SU-DHL-6 (cell line): ENCODE results near the gene SRBD1.

Source experiments
- H2AFZ ChIP-seq: fragments of 200-600 bp; sonication (generic); 2 replicates; pipeline ENCODE4 v1.6.1; 2014; ENCODE audit warnings: low read depth, mild to moderate bottlenecking, moderate library complexity, mixed read lengths, antibody characterized with exemption, low read length; ENCODE audit not compliant: severe bottlenecking
- H3F3A ChIP-seq: fragments of 200-600 bp; shearing (Covaris generic); 2 replicates; pipeline ENCODE4 v1.6.0; 2016; ENCODE audit warnings: antibody characterized with exemption, mild to moderate bottlenecking; ENCODE audit not compliant: insufficient read depth
- H3K27ac ChIP-seq: fragments of 200-600 bp; sonication (generic); 2 replicates; pipeline ENCODE4 v1.5.1; 2016; ENCODE audit warnings: low read depth, mild to moderate bottlenecking, low read length, moderate library complexity, mixed read lengths
- H3K27me3 ChIP-seq: fragments of 200-600 bp; sonication (generic), shearing (Covaris generic); 2 replicates; pipeline ENCODE4 v1.6.0; 2014; ENCODE audit warnings: mild to moderate bottlenecking, low read length
- H3K36me3 ChIP-seq: fragments of 200-600 bp; sonication (generic); 2 replicates; pipeline ENCODE4 v1.6.1; 2014; ENCODE audit warnings: mild to moderate bottlenecking, low read length, mixed read lengths
- H3K4me2 ChIP-seq: fragments of 300-600, 200-600 bp; shearing (Covaris generic), sonication (generic); 2 replicates; pipeline ENCODE4 v1.6.0; 2014; ENCODE audit warnings: low read length, low read depth, mild to moderate bottlenecking; ENCODE audit not compliant: poor library complexity, severe bottlenecking
- H3K4me3 ChIP-seq: fragments of 200-600 bp; sonication (generic); 2 replicates; pipeline ENCODE4 v1.5.1; 2014; ENCODE audit warnings: antibody characterized with exemption, low read length, mild to moderate bottlenecking, mixed read lengths; ENCODE audit not compliant: insufficient read depth, poor library complexity, severe bottlenecking
- H3K79me2 ChIP-seq: fragments of 200-600 bp; sonication (generic); 2 replicates; pipeline ENCODE4 v1.6.1; 2014; ENCODE audit warnings: mild to moderate bottlenecking, low read length, moderate library complexity; ENCODE audit not compliant: insufficient read depth
- H3K9ac ChIP-seq: fragments of 200-600 bp; sonication (generic); 2 replicates; pipeline ENCODE4 v1.7.0; 2014; ENCODE audit warnings: mild to moderate bottlenecking, low read length
- H3K9me2 ChIP-seq: fragments of 200-600 bp; sonication (generic); replicated peaks from 2 replicates; pipeline ENCODE4 v1.6.1; 2014; ENCODE audit warnings: low read length; ENCODE audit not compliant: insufficient read depth
- H3K9me3 ChIP-seq: fragments of 200-600 bp; sonication (generic); 2 replicates; pipeline ENCODE4 v1.6.1; 2014; ENCODE audit warnings: low read length, mixed read lengths; ENCODE audit not compliant: insufficient read depth
- H4K20me1 ChIP-seq: fragments of 200-600 bp; sonication (generic); 2 replicates; pipeline ENCODE4 v1.6.1; 2014; ENCODE audit warnings: low read depth, mild to moderate bottlenecking, antibody characterized with exemption, low read length, moderate library complexity, mixed read lengths
- CTCF ChIP-seq: fragments of 200-600 bp; sonication (generic); IDR thresholded peaks from one replicate; pipeline ENCODE4 v1.5.1; 2017; ENCODE audit warnings: antibody characterized with exemption, mild to moderate bottlenecking, low read length, moderate library complexity; ENCODE audit not compliant: insufficient read depth, poor library complexity, severe bottlenecking
- EZH2phosphoT487 ChIP-seq: fragments of 200-600 bp; sonication (generic), shearing (Covaris generic); conservative IDR thresholded peaks from 2 replicates; pipeline ENCODE4 v1.6.1; 2018; ENCODE audit warnings: mild to moderate bottlenecking, antibody characterized with exemption, low read length, moderate library complexity, mixed read lengths

Gene SRBD1

GRCh38 chr2:45361666-45362065 lies 249.4 kb downstream of the SRBD1 start:
- Histone ChIP-seq H3K9me2 (no peaks in the 10 kb centered on the region), H3K36me3 (no peaks in the 10 kb centered on the region), H3K9me3 (no peaks in the 10 kb centered on the region), H3K27me3 (no peaks in the 10 kb centered on the region), H3F3A (no peaks in the 10 kb centered on the region), H4K20me1 (no peaks in the 10 kb centered on the region), H3K4me2 (no peak overlapping the region), H3K4me3 (no peak overlapping the region), H3K27ac (no peak overlapping the region), H3K9ac (no peak overlapping the region), H2AFZ (no peak overlapping the region), H3K79me2 (no peaks in the 10 kb centered on the region)
- TF ChIP-seq EZH2phosphoT487 (no peak), CTCF (no peak)

GRCh38 chr2:45354776-45355175 lies 256.3 kb downstream of the SRBD1 start:
- no peaks in the 10 kb centered on the region for H3K27me3 ChIP-seq
- TF ChIP-seq CTCF (no peak), EZH2phosphoT487 (no peak)
- no peaks in the 10 kb centered on the region for H3K9me3 ChIP-seq
- H3K79me2 ChIP-seq: no peaks in the 10 kb centered on the region
- no peaks in the 10 kb centered on the region for H4K20me1 ChIP-seq
- H3K9ac ChIP-seq: no peak overlapping the region
- H3K27ac ChIP-seq: no peak overlapping the region
- H3K4me2 ChIP-seq: no peak overlapping the region
- no peaks in the 10 kb centered on the region for H3K36me3 ChIP-seq
- no peak overlapping the region for H2AFZ ChIP-seq
- no peaks in the 10 kb centered on the region for H3K9me2 ChIP-seq
- H3F3A ChIP-seq: no peaks in the 10 kb centered on the region
- H3K4me3 ChIP-seq: no peak overlapping the region

GRCh38 chr2:45353879-45354278 lies 257.2 kb downstream of the SRBD1 start:
- Histone ChIP-seq H4K20me1 (no peaks in the 10 kb centered on the region), H3K79me2 (no peaks in the 10 kb centered on the region), H3K27ac (no peak overlapping the region), H3K4me3 (no peak overlapping the region), H3K9ac (no peak overlapping the region), H2AFZ (no peak overlapping the region), H3K9me3 (no peaks in the 10 kb centered on the region), H3K9me2 (no peaks in the 10 kb centered on the region), H3K4me2 (no peak overlapping the region), H3F3A (no peaks in the 10 kb centered on the region), H3K36me3 (no peaks in the 10 kb centered on the region), H3K27me3 (no peaks in the 10 kb centered on the region)
- no peak for TF ChIP-seq CTCF
- TF ChIP-seq EZH2phosphoT487: no peak
